Jurkat, Clone E6-1 (cell line): ENCODE data around the gene GLI3.

Source experiments
- DNase-seq: peaks from one replicate; pipeline ENCODE4 v3.0.0-alpha.2; 2011; ENCODE audit warnings: low read depth, low spot score
- H3K4me3 ChIP-seq: 2 replicates; pipeline ENCODE4 v1.5.1; 2011; ENCODE audit warnings: mild to moderate bottlenecking, low read length, control low read depth, moderate library complexity

The GLI3 gene

DNA sequence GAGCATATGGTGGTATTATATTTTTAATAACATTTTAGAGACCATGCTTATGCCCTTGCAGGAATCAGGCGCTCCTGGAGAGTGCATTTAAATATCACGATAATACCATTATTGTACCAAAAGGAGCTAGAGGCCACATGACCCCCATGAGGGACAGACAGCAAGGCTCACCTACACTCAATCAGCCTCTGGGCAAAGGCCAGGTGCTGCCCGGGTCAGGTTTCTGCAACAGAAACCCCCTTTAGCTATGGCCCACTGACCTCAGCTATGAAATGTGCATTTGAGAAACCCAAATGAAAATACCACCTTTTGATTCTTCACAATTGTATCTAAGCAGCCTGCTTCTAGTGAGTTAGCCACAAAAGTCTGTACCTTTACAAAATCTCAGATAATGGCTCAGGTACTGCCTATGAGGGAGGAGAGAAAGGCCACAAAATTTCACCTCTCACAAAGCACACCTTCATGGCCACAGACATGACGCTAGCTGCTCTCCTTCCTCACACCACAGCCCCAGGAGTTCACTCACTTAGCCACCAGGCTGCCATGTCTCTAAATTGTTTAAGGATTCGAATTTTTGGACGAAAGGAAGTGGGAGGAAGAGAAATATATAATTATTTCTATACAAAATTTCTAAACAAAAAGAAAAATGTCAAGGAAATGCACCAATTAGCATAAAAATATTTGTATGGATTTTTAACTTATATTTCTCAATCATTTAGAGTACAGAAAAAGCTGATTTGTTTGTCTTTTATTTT lies 79.9 kb downstream of the GLI3 start:
- DNase-seq, result no peak
- no peak overlapping the region for H3K4me3 ChIP-seq

DNA sequence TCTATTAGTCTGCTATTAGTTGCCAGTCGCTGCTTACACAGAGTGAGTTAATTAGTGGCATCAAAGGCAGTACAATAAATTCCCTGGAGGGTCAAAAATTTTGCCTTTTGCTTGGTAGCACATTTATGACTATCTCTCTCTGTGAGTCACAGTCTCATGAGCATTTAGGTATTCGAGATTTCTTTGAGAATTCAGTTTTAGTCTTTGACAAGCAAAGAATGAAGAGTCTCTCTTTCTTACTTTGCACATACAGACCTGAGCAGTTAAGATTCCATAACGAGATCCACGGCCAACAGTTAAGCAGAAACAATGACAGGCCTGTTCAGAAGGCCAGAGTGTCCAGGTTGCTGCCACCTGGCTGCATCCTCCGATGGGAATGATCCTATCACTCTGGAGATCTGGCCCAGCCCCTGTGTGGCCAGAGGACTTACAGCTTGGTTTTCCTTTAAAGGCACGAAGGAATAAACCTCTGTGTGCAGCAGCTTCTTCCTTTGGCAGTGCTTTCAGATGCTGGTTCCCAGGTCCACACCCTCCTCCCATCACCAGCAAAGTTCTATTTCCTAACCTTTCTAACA lies 80.6 kb downstream of the GLI3 start:
- DNase-seq, result no peak
- H3K4me3 ChIP-seq, result no peak overlapping the region

GRCh38 chr7:42155584-42156290 lies 81.3 kb downstream of the GLI3 start:
- no peak for DNase-seq
- H3K4me3 ChIP-seq, result no peak overlapping the region

GRCh38 chr7:42154173-42154572 lies 82.8 kb downstream of the GLI3 start:
- no peak for DNase-seq
- H3K4me3 ChIP-seq, result no peak overlapping the region

DNA sequence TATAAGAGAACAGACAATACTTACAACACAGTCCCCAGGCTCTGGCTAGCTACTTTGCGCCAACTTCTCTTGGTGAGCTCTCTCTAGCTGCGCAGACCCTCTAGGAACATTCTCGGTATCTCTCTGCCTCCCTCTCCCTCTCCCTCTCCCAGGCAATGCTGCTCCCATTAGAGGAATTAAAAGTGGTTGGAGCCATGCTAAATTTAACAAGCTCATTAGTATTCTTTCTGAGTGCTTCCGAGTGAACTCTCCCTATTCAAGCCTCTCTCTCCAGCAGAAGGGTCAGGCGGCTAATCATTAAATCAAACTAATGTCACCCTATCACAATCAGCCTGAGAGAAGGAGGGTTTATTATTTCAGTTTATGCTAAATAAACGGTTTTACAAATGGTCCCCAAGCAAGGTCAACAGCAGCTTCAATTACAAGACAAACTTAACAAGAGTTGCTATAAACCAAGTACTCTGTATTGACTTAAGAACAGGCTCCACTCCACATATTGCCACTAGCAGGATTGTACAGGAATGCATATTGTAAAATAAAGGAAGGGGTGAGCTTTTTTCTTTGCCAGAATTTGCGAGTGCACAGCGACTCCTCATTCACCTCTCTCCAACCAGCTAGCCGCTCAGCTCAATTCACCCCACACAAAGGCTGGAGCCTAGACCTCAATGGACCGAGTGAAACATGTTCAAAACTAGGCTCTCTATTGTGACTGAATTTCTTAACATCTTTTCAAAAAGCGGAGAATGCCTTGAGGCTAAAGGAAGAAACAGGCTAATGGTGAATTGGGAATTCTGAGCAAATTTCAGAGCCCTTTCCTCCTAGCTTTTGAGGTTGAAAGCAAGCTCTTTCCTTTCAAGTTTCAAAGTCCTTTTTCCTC lies 84.4 kb downstream of the GLI3 start:
- DNase-seq, result no peak
- H3K4me3 ChIP-seq, result no peak overlapping the region

DNA sequence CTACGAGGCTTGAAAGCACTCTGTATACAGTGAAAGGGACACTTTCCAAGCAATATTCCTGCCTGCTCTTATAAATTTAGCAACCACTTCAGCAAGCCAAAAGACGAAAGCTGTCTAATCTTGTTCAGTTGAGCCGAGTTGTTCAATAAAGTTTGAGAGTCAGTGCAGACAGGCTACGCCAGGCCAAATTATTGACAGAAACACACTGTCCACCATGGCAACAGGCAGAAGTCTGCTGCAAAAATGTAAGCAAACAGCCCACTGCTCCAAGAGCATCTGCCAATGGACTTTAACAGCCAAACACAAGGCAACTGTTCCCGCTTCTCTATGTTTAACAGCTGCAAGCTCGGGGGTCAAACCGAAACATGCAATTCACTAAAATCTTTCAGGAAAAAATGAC lies 85.7 kb downstream of the GLI3 start:
- H3K4me3 ChIP-seq, result no peak overlapping the region
- DNase-seq, result no peak

DNA sequence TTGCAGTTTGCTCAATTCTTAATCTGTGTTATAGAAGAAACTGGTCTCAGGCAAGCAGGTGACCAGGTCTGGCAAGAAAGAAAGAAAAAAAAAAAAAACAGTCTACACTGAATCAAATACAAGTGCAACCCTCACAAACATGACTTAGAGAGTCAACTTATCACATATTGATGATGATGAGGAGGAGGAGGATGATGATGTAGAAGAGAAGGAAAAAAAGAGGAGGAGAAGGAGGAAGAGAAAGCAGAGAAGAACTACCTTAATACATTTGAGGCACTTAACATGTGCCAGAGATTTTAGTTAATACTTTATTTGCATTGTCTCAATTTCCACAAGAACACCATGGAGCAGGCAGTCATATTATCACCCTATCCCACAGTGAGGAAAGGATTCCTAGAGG lies 91.5 kb downstream of the GLI3 start:
- DNase-seq, result no peak
- H3K4me3 ChIP-seq, result no peak overlapping the region

DNA sequence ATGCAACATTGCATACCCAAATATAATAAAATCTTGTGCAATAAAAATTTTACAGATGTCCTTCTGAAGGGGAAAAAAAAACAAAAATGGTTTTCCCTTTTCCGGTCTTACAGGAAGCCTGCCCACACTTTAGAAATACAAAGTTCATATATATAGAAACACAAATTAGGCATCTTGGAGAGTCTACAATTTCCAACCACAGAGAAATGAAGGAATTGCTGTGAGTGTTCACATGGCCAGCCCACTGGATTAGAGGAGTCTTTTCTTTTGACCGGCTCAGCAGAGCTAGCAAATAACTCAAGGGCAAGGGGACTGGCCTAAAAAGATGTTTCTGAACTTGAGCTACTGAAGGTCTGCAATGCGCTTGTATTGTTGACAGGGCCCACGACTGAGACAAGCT lies 92.4 kb downstream of the GLI3 start:
- H3K4me3 ChIP-seq, result no peak overlapping the region
- no peak for DNase-seq

- no peak for DNase-seq
- no peak overlapping the region for H3K4me3 ChIP-seq
These were observed 93.1 kb downstream of the GLI3 start for GRCh38 chr7:42143711-42144600.

DNA sequence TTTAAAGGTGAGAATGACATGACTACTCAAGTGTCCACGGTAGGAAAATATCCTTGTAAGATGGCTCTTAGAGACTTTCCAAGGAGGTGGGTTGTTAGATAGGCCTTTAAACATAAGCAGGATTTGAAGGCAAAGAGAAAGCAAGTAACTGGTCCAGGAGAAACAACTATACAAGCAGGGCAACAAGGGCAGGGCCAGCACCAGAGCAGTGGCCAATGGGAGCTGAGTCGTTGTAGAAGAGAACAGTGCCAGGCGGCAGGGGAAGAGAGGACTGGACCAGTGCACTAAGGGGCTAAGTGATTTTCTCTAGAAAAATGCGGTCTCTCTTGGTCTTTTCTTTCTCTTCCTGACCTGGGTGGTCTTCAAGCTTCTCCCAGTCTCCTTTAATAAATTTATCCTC lies 94.9 kb downstream of the GLI3 start:
- no peak for DNase-seq
- no peak overlapping the region for H3K4me3 ChIP-seq

GRCh38 chr7:42139751-42140150 lies 97.3 kb downstream of the GLI3 start:
- no peak overlapping the region for H3K4me3 ChIP-seq
- no peak for DNase-seq

DNA sequence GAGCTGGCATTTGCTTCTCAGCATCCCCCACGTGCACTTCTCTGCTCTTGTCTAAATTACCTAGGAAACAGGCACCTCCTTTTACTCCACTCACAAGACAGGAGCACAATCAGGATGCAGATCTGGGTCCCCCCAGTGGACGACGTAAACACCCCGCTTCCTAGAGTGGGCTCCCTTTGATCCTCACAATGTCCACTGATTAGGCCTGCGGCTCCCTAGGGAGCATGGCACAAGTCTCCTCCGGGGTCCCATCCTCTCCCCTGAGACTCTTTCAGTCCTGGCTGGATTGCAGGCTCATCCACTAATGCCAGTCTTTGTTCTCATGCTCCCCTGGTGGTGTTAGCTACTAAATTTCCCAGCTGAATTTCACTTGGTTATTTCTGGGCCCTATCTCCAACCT lies 98.3 kb downstream of the GLI3 start:
- no peak for DNase-seq
- no peak overlapping the region for H3K4me3 ChIP-seq

GRCh38 chr7:42137941-42138340 lies 99.1 kb downstream of the GLI3 start:
- DNase-seq, result no peak

DNA sequence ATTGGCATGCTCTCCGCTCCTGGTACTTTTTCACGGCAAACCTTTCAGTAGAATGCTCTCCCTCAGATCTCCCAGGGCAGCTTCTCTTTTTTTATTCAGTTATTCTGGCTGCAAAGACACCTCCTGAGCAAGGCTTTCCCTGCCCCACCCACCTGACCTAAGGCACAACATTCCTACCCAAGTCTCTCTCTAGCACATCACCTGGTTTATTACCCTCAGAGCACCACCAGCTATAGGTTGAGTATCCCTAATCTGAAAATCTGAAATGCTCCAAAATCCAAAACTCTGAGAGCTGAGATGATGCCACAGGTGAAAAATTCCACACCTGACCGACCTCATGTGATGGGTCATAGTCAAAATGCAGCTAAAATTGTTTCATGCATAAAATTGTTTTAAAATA lies 99.6 kb downstream of the GLI3 start:
- DNase-seq, result no peak
- no peak overlapping the region for H3K4me3 ChIP-seq

More at GRCh38 chr7:42137941-42138340, 99.1 kb downstream of the GLI3 start:
- H3K4me3 ChIP-seq, result no peak overlapping the region

DNA sequence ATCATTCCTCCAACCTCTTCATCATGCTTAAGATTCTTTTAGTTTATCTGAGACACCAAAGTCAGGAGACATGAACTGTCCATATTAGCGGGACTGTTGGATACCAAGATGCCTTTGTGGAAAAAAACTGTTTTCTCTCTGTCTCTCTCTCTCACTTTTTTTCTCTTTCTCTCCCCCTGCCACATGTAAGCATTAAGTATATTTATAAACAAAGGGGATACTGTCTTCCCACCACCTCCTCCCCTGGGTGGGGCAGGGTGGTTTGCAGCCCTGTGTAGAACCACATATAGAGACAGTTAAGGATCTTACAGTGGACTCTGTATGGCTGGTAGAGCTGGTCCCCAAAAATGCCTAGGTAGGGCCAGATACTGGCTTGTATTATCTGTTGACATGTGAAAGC lies 101.3 kb downstream of the GLI3 start:
- H3K4me3 ChIP-seq, result no peak overlapping the region
- DNase-seq, result no peak

- no peak for DNase-seq
- H3K4me3 ChIP-seq, result no peak overlapping the region
These were observed 102.6 kb downstream of the GLI3 start for GRCh38 chr7:42134276-42134876.

DNA sequence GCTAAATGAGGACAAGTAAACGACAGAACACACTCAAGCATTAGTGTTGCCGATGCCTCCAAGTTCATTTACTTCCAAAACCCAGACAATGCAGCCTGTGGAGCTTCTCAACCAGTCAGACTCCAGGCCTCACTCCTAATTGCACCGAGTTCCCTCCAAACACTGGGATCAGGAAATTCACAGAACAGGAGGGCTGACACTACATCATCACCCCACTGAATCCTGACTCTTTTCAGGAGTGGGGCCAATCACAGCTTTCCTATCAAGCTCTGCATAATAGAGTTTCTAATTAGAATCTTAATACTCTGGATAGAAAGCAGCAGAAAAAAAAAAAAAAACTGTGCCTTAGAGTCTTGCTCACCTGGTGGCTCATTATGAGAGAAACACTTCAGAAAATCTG lies 103.7 kb downstream of the GLI3 start:
- no peak for DNase-seq
- no peak overlapping the region for H3K4me3 ChIP-seq

- no peak overlapping the region for H3K4me3 ChIP-seq
- peak; percentile 42 for DNase-seq
These were observed 108.3 kb downstream of the GLI3 start for GRCh38 chr7:42128703-42129102.
